GM21423 (cell line): ENCODE results near the gene QRICH1.

Source experiments
- ATAC-seq: cut with Tn5 transposase; IDR thresholded peaks from one replicate; pipeline ENCODE4 v1.9.1; 2021; ENCODE audit warnings: mild to moderate bottlenecking, moderate library complexity; ENCODE audit not compliant: unreplicated experiment

The QRICH1 gene

DNA sequence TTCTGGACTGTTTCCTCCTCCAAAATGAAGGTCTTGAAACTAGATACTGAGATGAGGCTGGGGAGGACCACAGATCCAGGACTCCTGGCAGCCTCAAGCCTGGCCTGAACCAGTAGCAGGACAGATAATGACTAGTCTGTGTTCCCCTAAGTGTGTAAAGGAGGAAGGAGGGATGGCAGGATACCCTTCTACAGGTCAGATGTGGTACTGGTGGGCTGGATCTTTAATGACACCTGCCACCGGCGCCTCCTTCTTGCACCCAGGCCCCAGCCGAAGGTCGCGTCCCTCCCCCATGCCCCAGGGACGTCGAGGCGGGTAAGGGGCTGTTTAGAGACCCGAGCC lies 26.2 kb upstream of the QRICH1 start:
- ATAC-seq = no peak

DNA sequence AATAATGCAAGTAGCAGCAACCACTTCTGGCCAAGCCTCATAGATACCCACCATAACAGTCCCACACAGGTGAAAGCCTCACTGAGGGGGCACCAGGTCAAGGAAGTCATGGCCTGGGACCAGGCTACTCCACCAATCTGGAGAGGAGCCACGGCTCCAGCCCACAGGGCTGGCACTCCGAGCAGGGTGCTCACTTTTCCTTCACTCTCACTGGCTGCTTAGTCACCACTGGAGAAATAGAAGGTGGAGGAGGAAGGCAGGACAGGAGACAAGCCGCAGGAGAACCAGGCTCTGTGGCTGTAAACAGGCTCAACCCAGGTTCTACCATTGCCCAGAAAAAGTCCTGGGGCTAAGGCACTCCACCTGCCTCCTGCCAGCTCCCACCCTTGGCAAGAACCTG lies 25.6 kb upstream of the QRICH1 start:
- no peak for ATAC-seq

DNA sequence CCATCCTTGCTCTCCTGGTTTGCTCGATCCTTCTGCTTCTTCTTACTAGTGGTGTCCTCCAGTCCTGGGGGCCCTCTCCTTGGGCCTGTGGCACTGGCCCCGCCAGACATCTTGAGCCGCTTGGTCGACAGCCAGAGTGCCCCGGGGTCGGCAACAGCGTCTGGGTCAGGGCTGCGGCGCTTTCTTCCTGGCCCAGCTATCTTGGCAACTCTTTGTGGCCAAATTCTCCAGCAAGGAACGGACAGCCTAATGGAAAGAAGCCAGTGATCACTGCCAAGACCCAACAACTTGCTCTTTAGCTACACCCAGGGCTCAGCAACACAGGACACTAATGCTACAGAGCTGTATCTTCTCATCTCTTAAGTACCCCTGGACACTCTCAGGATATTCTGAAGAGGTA lies 25.2 kb upstream of the QRICH1 start:
- ATAC-seq = no peak

DNA sequence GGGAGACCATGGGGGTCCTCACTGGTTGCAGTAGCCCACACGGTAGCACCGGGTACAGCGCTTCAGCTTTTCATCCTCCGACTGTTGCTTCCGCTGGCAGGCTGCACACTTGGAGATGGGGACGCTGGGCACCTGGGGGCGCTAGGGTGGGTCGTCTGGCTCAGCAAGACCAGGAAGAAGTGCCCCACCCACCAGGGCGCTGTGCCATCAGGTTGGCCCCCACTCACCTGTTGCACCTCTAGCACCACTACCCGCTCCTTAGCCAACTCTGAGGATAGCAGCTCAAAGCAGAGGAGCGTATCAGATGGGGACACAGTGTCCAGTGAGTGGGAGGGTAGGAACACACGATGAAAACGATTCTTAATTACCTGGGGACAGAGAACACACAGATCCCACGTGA lies 18.4 kb upstream of the QRICH1 start:
- ATAC-seq = no peak

DNA sequence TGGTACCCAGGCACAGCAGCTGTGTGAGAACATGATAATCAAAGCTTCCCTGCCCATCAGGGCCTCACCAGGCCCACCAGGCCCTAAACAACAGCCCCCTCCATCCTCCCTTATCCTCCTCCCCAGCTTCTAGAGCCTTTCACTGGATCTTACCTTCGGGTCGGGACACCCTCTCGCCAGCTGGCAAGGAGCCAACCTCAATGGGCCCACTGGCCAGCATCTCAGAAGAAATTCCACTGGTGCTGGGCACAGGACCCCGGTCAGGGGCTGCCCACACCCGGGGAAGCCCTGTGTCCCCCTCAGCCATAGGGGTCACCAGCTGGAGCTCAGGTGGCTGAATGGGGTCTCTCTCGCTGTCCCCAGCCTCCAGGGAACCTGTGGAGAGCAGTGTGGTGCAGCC lies 17.5 kb upstream of the QRICH1 start:
- ATAC-seq = no peak

DNA sequence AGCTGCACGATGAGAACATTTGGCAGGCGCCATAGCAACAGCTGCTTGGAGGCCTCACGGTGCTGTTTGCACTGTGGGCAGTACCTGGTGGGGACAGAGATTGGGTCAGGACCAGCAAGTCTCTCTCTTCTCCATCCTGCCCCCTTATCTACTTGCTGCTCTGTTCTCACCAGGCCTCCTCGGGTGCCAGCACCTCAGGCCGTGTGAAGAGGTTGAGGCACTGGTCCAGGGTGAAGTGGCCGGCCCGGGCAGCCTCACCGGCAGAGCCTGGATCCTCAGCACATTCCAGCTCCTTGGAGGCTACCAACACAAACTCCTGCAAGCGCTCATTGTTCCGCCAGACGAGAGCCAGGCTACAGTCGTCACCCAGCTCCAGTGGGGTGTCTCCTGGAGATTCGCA lies 16.9 kb upstream of the QRICH1 start:
- no peak for ATAC-seq

DNA sequence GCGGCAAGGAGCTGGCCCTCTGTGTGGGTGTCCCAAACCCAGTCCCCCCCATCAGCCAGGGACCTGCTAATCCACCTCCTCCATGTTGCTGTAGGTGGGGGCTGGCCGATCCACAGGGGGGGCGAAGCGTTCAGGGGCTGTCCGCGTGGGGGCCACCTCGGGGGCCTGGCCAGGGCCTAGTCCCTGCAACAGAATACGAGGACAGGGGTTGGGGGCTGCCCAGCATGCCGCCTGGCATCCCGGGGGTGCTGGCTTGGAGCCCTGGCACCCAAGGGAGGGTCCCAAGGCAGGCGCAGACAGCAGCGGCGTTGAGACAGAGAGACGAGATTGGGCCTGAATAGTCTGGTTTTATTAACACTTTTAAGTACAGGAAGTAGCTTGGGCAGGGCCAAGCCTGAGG lies 14.5 kb upstream of the QRICH1 start:
- no peak for ATAC-seq

DNA sequence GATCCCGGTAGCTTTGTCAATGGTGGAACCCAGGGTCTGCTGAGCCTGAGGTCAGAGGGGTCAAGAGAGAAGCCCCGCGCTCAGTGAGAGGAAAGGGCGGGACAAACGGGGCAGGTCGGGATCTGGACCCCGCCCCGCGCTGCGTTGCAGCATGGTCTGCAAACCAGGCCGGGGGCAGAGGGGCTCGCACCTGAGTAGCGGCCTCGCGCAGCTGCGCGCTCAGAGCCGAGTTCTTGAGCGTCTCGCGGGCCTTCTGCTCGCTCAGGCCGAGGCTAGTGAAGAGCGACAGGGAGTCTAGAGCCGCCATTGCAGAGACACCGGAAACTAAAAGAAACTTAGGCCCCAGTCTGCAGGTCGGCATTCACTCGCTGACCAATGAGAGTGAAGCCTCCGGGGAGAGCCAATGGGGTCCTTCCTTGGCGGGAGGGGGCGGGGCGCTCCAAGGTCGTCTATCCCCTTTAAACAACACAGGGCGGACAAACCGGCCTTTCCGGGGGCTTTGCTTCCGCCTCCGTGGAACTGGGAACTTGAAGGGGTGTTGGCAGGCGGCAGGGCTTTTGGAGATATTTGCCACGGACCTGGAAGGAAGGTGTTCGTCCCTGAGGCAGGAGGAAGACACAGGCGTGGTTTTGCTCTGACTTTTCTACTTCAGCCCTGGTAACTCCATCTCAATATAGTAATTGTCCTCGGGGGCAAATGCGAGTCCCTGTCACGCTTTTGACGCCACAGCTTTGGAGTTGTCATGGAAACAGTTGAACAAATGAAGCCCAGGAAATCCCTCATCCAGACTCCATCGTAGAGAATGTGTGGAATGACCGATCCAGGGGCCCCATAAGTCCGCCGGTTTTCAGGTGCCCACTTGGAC lies 10.8 kb upstream of the QRICH1 start, which contains the start of gene QARS1:
Gene QARS1, minus strand, starts transcription at position 331 of the 865 bp plus-strand sequence. Its CDS starts 24 bp downstream, at position 307.
- peak; percentile 92 for ATAC-seq

DNA sequence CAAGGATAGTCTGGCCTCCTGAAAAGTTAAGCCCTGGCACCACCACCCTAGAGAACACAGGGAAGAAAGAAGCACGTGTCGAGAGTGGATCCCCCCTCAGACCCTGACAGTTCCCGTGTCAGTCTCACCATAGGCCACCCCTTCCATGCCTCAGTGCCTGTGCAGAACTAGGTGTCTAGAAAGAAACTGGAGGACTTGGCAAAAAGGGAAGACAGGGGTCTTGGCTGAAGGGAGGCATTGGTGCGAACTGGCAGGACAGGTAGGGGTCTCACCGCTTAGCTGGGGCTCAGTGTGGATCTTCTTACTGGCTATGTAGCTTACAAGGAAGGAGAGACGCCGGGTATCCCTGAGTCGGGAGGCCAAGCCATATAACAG lies 10.2 kb upstream of the QRICH1 start:
- ATAC-seq = no peak

DNA sequence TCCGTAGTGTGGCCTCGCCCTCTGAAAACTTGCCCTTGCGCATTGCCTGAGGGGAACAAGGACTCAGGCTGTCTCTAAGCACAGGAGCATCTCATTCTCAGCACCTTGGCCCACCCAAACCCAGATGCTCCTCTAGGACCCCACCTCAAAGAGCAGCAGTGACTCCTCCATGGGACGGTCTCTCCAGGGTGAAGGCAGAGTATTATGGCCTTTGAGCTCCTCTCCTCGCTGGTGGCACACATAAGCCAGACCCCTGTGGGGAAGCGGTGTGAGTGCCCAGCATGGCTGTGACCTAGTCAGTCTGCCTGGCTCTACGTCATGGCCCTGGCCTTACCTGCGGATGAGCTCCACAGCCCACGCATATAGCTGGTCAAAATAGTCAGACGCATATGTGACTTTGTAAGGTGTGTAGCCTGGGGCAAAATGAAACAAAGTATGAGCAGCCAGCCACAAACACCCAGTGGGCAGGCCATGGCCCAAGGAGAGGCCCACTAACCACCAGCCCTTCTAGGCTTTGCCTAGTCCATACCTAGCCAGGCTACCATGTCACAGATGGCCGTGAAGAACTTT lies 6.3 kb upstream of the QRICH1 start:
- no peak for ATAC-seq

DNA sequence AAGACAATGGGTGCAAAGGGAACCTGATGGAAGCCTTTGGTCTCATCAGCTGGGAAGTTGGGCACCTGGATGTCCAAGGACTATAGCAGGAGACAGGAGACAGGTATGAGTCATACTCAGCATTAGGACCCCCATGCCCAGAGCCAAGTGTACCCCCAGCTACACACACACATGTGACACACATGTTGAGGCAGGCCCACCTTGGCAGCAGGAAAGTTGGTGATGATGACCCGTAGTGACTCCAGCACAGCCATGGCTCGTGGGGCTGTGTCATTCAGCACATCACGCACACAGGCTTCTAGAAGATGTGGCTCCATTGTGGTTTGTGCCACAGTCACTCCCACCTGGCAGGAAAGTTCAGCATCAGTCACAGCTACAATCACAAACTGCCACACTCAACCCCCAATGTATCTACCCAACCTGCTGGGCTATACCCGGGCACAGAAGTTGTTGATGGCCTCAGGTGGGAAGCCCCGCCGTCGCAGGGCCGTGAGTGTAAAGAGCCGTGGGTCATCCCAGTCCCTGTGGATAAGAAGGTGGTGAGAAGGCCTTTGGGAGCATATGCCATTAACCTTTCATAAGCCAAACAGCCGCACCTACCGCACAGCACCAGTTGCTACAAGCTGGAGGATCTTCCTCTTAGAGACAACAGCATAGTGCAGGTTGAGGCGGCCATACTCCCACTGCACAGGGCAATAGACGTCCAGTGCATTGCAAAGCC lies 5.2 kb upstream of the QRICH1 start:
- no peak for ATAC-seq

DNA sequence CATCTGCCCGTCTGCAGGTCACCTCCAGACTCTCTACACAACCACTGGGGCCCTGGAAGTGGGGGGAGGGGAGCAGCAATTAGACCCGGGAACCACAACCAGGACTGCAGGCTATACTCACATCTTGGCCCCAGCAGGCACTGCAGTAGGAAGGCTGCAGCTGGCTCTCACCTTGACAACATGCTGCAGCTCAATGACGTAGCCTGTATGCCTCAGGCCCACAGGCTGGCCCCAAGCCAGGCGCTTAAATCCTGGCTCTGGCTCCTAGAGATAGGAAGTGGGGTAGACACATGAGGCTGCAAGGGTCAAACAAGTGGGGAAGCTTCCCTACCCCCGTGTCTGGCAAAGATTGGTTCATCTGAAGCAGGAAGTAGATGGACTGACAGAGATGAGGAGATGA lies 4.6 kb upstream of the QRICH1 start:
- no peak for ATAC-seq

DNA sequence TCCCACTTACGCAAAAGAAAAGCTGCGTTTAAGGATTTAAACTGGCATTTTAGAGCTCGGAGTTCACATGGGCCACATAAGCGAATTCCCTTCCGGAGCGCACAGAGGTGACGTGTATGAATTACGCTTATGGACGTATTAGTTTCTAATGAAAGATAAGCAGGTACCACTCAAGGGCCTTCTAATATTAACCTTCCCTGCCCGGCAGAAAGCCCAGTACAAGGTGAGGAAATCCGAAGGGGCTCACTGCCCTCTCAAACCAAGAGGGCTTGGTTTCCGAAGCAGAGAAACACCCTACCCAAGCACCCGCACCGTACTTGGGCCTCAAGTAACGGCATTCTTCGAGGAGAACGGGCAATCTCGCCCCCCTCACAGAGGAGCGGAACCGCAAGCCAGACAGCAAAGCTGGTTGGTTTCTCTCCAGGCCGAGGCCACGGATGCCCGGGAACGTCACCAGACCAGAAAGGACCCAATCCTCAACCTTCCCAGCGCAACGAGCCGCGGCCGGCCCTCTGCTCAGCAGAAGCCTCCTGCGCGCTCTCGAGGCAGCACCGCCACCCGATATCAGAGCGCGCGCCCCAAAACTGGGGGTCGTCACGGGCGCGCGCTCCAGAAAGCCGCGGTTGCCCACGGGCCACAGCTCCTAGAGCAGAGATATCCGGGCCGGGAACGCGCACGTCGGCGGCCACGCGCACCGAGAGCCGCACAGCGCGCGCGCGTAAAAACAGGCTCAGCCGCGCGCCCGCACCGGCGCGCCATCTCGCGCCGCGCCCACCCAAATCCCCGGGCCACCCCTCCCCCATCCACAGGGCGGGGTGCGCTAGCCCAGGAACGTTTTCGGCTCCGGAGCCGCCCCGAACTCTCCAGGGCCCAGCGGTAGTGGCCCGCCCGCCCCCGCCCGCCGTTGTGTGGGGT lies 676 bp downstream of the QRICH1 start:
- peak; percentile 38 for ATAC-seq

DNA sequence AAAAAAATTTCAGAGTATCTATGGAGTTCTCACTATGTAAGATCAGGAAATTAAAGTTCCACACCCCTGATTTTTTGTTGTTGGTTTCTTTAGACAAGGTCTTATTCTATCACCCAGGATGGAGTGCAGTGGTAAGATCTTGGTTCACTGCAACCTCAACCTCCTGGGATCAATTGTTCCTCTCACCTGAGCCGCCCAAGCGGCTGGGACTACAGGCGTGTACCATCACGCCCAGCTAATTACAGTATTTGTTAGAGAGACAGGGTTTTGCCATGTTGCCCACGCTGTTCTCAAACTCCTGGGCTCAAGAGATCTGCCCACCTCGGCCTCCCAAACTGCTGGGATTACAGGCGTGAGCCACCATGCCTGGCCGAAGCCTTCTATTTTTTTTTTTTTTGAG lies 12.4 kb downstream of the QRICH1 start:
- ATAC-seq = no peak

DNA sequence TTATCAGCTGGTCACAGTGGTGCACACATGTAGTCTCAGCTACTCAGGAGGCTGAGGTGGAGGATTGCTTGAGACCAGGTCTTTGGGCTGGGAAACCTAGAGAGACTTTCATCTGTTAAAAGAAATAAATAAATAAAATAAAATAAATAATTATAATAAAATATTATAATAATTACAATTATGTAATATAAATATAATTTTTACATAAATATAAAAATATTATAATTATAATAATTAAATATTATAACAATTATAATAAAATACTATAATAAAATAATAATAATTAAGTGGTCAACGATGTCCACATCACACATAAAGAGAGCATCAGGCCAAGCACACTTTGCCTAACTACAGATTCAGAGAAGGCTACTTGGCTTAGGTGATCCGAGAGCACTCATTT lies 14.6 kb downstream of the QRICH1 start:
- ATAC-seq = no peak

DNA sequence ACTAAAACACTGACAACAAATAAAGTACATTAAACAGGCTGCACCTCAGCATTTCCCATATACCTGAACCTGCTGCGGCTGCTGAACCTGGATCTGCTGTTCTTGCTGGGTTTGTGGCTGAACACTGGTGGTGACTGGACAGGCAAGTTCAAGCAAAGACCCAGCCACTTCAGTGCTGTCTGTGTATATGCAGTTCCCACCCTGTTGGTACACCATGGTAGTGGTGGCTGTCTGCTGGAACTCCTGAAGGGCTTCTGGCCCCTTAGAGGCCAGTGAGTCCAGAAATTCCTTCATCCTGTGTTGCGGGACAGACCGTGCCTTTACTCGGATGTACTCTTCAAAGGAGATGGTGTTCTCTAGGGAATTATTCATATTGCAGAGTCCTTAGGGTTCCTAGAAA lies 17.2 kb downstream of the QRICH1 start:
- no peak for ATAC-seq

DNA sequence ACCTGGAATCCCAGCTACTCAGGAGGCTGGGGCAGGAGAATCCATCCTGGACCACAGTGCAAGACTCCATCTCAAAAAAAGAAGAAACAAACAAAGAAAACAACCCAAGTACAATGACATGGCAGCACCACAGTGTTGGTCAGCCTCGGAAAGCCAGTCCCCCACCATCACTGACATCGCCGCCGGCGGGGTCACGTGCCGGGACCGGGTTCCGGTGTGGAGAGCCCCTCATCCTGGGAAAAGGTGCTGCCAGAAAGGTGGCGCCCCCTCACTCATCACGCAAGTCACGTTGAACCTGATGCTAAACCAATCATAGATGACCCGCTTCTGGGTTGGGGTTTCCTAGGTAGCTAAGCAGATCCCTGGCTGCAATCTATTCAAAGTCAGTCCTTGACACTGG lies 17.8 kb downstream of the QRICH1 start:
- no peak for ATAC-seq

DNA sequence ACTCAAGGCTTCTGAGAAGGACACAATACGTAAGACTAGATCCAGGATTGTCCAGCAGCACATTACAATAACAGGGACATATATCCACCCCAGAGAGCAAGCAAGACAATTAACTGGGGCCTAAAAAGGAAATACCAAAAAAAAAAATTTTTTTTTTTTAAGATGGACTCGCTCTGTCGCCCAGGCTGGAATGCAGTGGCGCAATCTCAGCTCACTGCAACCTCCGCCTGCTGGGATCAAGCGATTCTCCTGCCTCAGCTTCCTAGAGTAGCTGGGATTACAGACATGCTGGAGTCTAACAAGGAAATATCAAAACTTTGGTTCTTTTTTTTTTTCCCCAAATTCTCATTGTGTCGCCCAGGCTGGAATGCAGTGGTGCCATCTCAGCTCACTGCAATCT lies 35.9 kb downstream of the QRICH1 start:
- ATAC-seq = no peak

DNA sequence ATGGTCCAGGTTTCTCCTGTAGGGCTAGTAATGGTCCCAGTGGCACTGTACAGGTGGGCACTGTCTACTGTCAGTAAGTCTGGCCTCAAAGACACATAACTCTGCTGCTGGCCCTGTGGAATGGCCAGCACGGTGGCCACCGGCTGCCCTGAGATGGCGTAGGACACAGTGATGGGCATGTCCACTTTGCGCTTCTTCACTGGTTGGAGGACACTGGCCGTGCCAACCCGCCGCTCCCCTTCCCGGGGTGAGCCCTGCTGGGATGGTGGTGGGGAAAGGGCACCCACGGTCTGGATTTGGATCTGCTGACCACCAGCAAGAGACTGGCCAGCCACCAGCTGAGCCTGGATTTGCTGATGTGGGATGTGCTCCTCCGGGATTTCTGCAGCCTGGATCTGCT lies 36.6 kb downstream of the QRICH1 start:
- ATAC-seq = no peak

DNA sequence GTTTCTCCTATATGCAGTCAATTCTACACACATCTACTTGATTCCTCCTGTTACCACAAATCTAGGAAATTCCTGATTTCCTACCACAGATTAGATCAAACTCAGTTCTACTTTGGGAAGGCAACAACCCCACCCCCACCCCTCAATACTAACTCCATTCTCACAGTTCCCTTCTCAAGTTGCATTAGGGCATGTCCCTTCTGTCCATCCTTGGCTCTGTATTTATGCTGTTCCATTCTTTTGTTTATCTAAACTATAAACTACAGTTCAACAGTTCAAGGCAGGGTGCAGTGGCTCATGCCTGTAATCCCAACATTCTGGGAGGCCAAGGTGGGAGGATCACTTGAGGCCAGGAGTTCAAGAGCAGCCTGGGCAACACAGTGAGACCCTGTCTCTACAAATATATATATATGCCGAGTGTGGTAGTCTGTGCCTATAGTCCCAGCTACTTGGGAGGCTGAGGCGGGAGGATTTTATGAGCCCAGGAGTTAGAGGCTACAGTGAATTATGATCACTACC lies 39.5 kb downstream of the QRICH1 start:
- ATAC-seq = no peak

DNA sequence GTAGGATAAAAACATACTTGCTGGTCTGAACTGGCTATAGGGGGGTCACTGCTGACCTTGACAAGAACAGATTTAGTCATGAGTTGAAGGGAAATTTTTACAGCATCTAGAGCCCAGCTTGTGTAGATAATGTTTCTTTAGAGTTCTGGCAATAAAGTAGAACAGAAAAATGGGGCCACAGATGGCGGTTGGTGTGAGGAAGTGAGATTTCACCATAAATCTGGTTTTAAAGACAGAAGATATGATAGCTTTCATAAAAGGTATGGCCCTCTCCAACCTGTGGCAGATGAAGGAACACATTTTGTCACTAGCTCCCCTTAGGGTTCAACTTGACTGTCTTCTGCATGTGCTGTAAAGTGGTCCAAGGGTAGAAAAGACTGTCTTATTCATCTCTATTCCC lies 40.3 kb downstream of the QRICH1 start:
- ATAC-seq = no peak
